CD4-positive, alpha-beta T cell (primary cell): Measurements from ENCODE around the gene PBLD. TPM values are rescaled to one million over a fixed set of nuclear protein-coding genes. Genes with fewer than 3 reads are reported as not detected.
"Not testable (repeated sequence)": the region's sequence is repeated elsewhere in the genome, so short reads cannot be mapped to it uniquely, and the experiment has no call there.

Experiments used
- ATAC-seq: fragments of 200-7000 bp; cut with Tn5 transposase; one replicate; pipeline ENCODE4 v1.10.0; 2022; ENCODE audit warnings: mild to moderate bottlenecking; ENCODE audit not compliant: poor library complexity
- CTCF ChIA-PET: fragments of 350-600 bp; sonication (Branson Sonifier 250); formaldehyde crosslinking; loops from one replicate; lab custom pipeline; 2021; ENCODE audit warnings: antibody characterized with exemption, inconsistent platforms; lab: Charles Lee
- POLR2A ChIA-PET: fragments of 350-600 bp; sonication (Branson Sonifier 250); formaldehyde crosslinking; loops from one replicate; lab custom pipeline; 2021; ENCODE audit warnings: antibody characterized with exemption, inconsistent platforms; lab: Charles Lee
- DNase-seq, 14 experiments: peaks; one replicate each; pipeline ENCODE4 v3.0.0-alpha.2; 2013 to 2020; ENCODE audit warnings: mixed read lengths in 2 of 14
- H3K27ac ChIP-seq, 2 donors: one replicate each; pipeline versions ENCODE4 v1.5.1 to v1.7.0; 2013; ENCODE audit warnings: low read length in 2 of 2, low read depth in 1 of 2, mild to moderate bottlenecking in 1 of 2
- H3K27me3 ChIP-seq, 2 experiments: 1 replicate in 1 of 2; 2 replicates in 1 of 2; pipeline versions ENCODE4 v1.6.1 to v1.7.0; 2013; ENCODE audit warnings: low read length in 2 of 2, control low read depth in 1 of 2, mild to moderate bottlenecking in 1 of 2, moderate library complexity in 1 of 2; ENCODE audit not compliant: insufficient read depth in 2 of 2, control insufficient read depth in 1 of 2
- H3K36me3 ChIP-seq: one replicate; pipeline ENCODE4 v1.6.1; 2013; ENCODE audit warnings: low read length, control low read depth; ENCODE audit not compliant: insufficient read depth
- H3K4me1 ChIP-seq: one replicate; pipeline ENCODE4 v1.6.1; 2013; ENCODE audit warnings: low read length, control low read depth; ENCODE audit not compliant: insufficient read depth
- H3K4me3 ChIP-seq: one replicate; pipeline ENCODE4 v1.5.1; 2013; ENCODE audit warnings: mild to moderate bottlenecking, low read length, moderate library complexity
- H3K9me3 ChIP-seq, 2 experiments: 1 replicate in 1 of 2; 2 replicates in 1 of 2; pipeline versions ENCODE4 v1.6.1 to v1.7.0; 2013; ENCODE audit warnings: low read length in 2 of 2, mild to moderate bottlenecking in 2 of 2, control low read depth in 1 of 2, moderate library complexity in 1 of 2; ENCODE audit not compliant: control insufficient read depth in 1 of 2, insufficient read depth in 1 of 2
- H3K27ac Mint-ChIP-seq: one replicate; pipeline ENCODE4 v1.8.0; 2020; ENCODE audit warnings: mixed read lengths
- H3K27me3 Mint-ChIP-seq: one replicate; pipeline ENCODE4 v1.8.0; 2021; ENCODE audit warnings: mixed read lengths
- H3K36me3 Mint-ChIP-seq: one replicate; pipeline ENCODE4 v1.8.0; 2021; ENCODE audit warnings: low read depth, mixed read lengths
- H3K4me1 Mint-ChIP-seq: one replicate; pipeline ENCODE4 v1.8.0; 2021; ENCODE audit warnings: low read depth, mixed read lengths
- H3K4me3 Mint-ChIP-seq: one replicate; pipeline ENCODE4 v1.8.0; 2020; ENCODE audit warnings: mild to moderate bottlenecking, mixed read lengths
- H3K9me3 Mint-ChIP-seq: one replicate; pipeline ENCODE4 v1.8.0; 2020; ENCODE audit warnings: mixed read lengths
- intact Hi-C, 2 experiments: fragments of 100-400 bp; cut with DNase I in 1 of 2; cut with micrococcal nuclease in 1 of 2; formaldehyde crosslinking; loops; one replicate each; pipeline versions ENCODE4 v1.15.1 to v1.9.0; 2023 to 2025; cut with DNase I, micrococcal nuclease
- total RNA-seq, 174 experiments: library from RNA in 2 of 174; stranded (reverse) in 2 of 174; gene quantifications; one replicate each; pipeline ENCODE4 v1.2.3 and lab custom pipeline; 2021 to 2026
- TF ChIP-seq, protein P1 (sequence below): fragments of 200-600 bp; IDR thresholded peaks from one replicate; pipeline ENCODE4 v1.8.0; 2022; ENCODE audit warnings: antibody characterized with exemption, mild to moderate bottlenecking

Gene PBLD
- total RNA-seq, 2 experiments from 2014 or later = 1.6 to 1.7 TPM

DNA sequence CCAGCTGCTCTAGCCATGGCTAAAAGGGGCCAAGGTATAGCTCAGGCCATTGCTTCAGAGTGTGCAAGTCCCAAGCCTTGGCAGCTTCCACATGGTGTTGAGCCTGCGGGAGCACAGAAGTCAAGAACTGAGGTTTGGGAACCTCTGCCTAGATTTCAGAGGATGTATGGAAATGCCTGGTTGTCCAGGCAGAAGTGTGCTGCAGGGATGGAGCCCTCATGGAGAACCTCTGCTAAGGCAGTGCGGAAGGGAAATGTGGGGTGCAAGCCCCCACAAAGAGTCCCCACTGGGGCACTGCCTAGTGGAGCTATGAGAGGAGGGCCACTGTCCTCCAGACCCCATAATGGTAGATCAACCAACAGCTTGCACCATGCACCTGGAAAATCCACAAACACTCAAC, 54.9 kb downstream of the PBLD start:
- ATAC-seq, H3K27ac ChIP-seq, H3K4me1 ChIP-seq, POLR2A ChIA-PET, H3K4me3 Mint-ChIP-seq, intact Hi-C loops, H3K9me3 Mint-ChIP-seq, H3K27me3 ChIP-seq, CTCF ChIA-PET, H3K27me3 Mint-ChIP-seq, H3K36me3 ChIP-seq, DNase-seq, H3K4me1 Mint-ChIP-seq, H3K27ac Mint-ChIP-seq, H3K4me3 ChIP-seq, H3K36me3 Mint-ChIP-seq: not testable (repeated sequence)
- peaks cover 5 to 15% of the 10 kb centered on the region in 2 experiments for H3K9me3 ChIP-seq

DNA sequence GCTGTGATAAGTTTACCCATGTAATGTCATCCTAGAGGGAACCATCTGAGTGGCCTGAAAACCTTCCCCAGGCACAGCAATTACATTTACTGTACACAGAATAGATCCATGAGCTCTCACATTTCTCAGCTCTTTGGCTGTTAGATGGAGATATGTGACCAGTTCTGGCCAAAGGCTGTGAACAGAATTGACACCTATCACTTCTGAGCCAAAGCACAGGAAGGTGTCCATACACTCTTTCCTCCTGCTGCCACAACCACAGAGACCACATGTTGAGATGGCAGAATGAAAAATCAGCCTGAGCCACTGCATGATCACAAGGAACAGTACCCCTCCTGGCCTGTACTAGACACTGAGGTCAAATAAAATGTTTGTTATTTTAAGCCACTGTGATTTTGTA, 56.5 kb downstream of the PBLD start:
- Mint-ChIP-seq H3K4me3 (no peak overlapping the region), H3K9me3 (peaks cover 6% of the 10 kb centered on the region), H3K27ac (no peak overlapping the region), H3K27me3 (no peaks in the 10 kb centered on the region), H3K36me3 (peaks cover 5% of the 10 kb centered on the region), H3K4me1 (no peaks in the 10 kb centered on the region)
- Histone ChIP-seq H3K27ac (no peak overlapping the region), H3K36me3 (no peaks in the 10 kb centered on the region), H3K27me3 (no peaks in the 10 kb centered on the region), H3K4me3 (no peak overlapping the region), H3K4me1 (no peaks in the 10 kb centered on the region), H3K9me3 (peaks cover 5 to 15% of the 10 kb centered on the region in 2 experiments)
- CTCF ChIA-PET = no interaction called here
- DNase-seq (no peak), ATAC-seq (no peak)
- intact Hi-C loops = no loop called here
- TF ChIP-seq, protein P1, sequence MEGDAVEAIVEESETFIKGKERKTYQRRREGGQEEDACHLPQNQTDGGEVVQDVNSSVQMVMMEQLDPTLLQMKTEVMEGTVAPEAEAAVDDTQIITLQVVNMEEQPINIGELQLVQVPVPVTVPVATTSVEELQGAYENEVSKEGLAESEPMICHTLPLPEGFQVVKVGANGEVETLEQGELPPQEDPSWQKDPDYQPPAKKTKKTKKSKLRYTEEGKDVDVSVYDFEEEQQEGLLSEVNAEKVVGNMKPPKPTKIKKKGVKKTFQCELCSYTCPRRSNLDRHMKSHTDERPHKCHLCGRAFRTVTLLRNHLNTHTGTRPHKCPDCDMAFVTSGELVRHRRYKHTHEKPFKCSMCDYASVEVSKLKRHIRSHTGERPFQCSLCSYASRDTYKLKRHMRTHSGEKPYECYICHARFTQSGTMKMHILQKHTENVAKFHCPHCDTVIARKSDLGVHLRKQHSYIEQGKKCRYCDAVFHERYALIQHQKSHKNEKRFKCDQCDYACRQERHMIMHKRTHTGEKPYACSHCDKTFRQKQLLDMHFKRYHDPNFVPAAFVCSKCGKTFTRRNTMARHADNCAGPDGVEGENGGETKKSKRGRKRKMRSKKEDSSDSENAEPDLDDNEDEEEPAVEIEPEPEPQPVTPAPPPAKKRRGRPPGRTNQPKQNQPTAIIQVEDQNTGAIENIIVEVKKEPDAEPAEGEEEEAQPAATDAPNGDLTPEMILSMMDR = no peak
- POLR2A ChIA-PET = no interaction called here

DNA sequence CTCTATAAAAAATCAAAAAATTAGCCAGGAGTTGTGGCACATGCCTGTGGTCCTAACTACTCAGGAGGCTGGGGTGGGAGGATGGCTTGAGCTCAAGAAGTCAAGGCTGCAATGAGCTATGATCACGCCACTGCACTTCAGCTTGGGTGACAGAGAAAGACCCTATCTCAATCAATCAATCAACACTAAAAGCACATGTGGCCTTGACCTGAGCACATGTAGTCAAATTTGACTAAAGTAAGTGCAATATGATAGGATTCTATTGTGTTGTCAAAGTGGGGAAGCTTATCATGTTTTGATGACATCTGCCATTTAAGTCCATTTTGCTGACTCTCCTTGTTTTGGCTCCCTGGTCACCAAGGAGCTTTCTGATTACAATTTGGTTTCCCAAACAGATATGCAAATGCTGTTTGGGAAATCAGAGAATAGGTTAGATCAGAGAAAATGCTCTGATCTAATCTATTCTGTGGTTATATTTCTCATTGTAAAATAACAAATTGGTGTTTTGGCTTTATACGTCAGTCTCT, 57.1 kb downstream of the PBLD start:
- intact Hi-C loops = no loop called here
- Mint-ChIP-seq H3K4me1 (no peaks in the 10 kb centered on the region), H3K9me3 (peaks cover 6% of the 10 kb centered on the region), H3K27ac (no peak overlapping the region), H3K27me3 (no peaks in the 10 kb centered on the region), H3K4me3 (no peak overlapping the region), H3K36me3 (peaks cover 5% of the 10 kb centered on the region)
- TF ChIP-seq, protein P1 = no peak
- Histone ChIP-seq H3K4me1 (no peaks in the 10 kb centered on the region), H3K27me3 (no peaks in the 10 kb centered on the region), H3K9me3 (peaks cover 5 to 15% of the 10 kb centered on the region in 2 experiments), H3K4me3 (no peak overlapping the region), H3K36me3 (no peaks in the 10 kb centered on the region), H3K27ac (no peak overlapping the region)
- ATAC-seq = no peak
- ChIA-PET CTCF (no interaction called here), POLR2A (no interaction called here)
- no peak for DNase-seq

DNA sequence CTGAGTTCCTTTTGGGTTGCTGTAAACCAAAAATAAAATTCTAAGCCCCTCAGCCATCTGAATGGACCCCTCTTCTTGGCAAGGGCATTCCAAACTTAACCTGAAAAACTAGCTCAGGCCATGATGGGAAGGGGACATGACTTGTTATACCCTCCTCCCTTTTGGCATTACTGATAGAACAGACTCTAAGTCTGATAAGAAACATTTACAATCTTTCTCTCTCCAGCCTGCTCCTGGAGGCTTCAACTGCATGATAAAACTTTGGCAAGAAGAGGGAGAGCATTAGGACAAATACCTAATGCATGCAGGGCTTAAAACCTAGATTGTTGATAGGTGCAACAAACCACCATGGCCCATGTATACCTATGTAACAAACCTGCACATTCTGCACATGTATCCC, 59.9 kb downstream of the PBLD start:
- Mint-ChIP-seq H3K36me3 (peaks cover 5% of the 10 kb centered on the region), H3K4me3 (no peak overlapping the region), H3K9me3 (peaks cover 6% of the 10 kb centered on the region), H3K27ac (no peak overlapping the region), H3K27me3 (peaks cover 5% of the 10 kb centered on the region), H3K4me1 (no peaks in the 10 kb centered on the region)
- ChIA-PET CTCF (no interaction called here), POLR2A (no interaction called here)
- Histone ChIP-seq H3K27me3 (no peaks in the 10 kb centered on the region), H3K27ac (no peak overlapping the region), H3K9me3 (peaks cover 1 to 5% of the 10 kb centered on the region in 2 experiments), H3K4me3 (no peak overlapping the region), H3K4me1 (no peaks in the 10 kb centered on the region), H3K36me3 (no peaks in the 10 kb centered on the region)
- no peak for ATAC-seq
- intact Hi-C loops = no loop called here
- TF ChIP-seq, protein P1 = no peak
- DNase-seq = no peak
